IMR-90 (cell line): Measurements from ENCODE around the gene OAS3.

Experiments
- BHLHE40 ChIP-seq: fragments of 150-350 bp; IDR thresholded peaks from 2 replicates; pipeline ENCODE4 v1.6.1; 2016; ENCODE audit warnings: mild to moderate bottlenecking, low read depth, low read length
- CEBPB ChIP-seq: IDR thresholded peaks from 2 replicates; pipeline ENCODE4 v1.6.1; 2012; ENCODE audit warnings: low read depth, low read length, improper control_type of control experiment
- ELK1 ChIP-seq: fragments of 150-350 bp; IDR thresholded peaks from 2 replicates; pipeline ENCODE4 v1.6.1; 2016; ENCODE audit warnings: low read depth, mild to moderate bottlenecking, low read length, moderate library complexity, borderline replicate concordance
- FOS ChIP-seq: fragments of 150-350 bp; IDR thresholded peaks from 2 replicates; pipeline ENCODE4 v1.6.1; 2016; ENCODE audit warnings: low read depth, low read length
- MAFK ChIP-seq: IDR thresholded peaks from 2 replicates; pipeline ENCODE4 v1.6.1; 2012; ENCODE audit warnings: low read depth, low read length, improper control_type of control experiment
- MAZ ChIP-seq: IDR thresholded peaks from 2 replicates; pipeline ENCODE4 v1.6.1; 2012; ENCODE audit warnings: low read depth, mild to moderate bottlenecking, low read length, improper control_type of control experiment, moderate library complexity, borderline replicate concordance
- MXI1 ChIP-seq: IDR thresholded peaks from 2 replicates; pipeline ENCODE4 v1.6.1; 2012; ENCODE audit warnings: low read depth, mild to moderate bottlenecking, low read length, moderate library complexity, borderline replicate concordance
- NFE2L2 ChIP-seq: fragments of 150-350 bp; IDR thresholded peaks from 2 replicates; pipeline ENCODE4 v1.6.1; 2016; ENCODE audit warnings: low read depth, mild to moderate bottlenecking, low read length
- POLR2A ChIP-seq: IDR thresholded peaks from 2 replicates; pipeline ENCODE4 v1.6.1; 2012; ENCODE audit warnings: mild to moderate bottlenecking, low read depth, low read length
- RAD21 ChIP-seq: IDR thresholded peaks from 2 replicates; pipeline ENCODE4 v1.6.1; 2012; ENCODE audit warnings: low read length, improper control_type of control experiment
- RFX5 ChIP-seq: IDR thresholded peaks from 2 replicates; pipeline ENCODE4 v1.8.0; 2012; ENCODE audit warnings: low read depth, mild to moderate bottlenecking, low read length, moderate library complexity
- SMC3 ChIP-seq: fragments of 150-350 bp; IDR thresholded peaks from 2 replicates; pipeline ENCODE4 v1.6.1; 2016; ENCODE audit warnings: low read depth, mild to moderate bottlenecking, antibody characterized with exemption, low read length, moderate library complexity
- TF ChIP-seq, protein P1 (sequence below): conservative IDR thresholded peaks from 2 replicates; pipeline ENCODE4 v1.5.1; 2012; ENCODE audit warnings: mild to moderate bottlenecking, low read depth, low read length, improper control_type of control experiment
- TF ChIP-seq, protein P2 (sequence below): fragments of 150-350 bp; IDR thresholded peaks from 2 replicates; pipeline ENCODE4 v1.6.1; 2017; ENCODE audit warnings: mild to moderate bottlenecking, antibody characterized with exemption, low read length, low read depth

- TF ChIP-seq, protein P1, sequence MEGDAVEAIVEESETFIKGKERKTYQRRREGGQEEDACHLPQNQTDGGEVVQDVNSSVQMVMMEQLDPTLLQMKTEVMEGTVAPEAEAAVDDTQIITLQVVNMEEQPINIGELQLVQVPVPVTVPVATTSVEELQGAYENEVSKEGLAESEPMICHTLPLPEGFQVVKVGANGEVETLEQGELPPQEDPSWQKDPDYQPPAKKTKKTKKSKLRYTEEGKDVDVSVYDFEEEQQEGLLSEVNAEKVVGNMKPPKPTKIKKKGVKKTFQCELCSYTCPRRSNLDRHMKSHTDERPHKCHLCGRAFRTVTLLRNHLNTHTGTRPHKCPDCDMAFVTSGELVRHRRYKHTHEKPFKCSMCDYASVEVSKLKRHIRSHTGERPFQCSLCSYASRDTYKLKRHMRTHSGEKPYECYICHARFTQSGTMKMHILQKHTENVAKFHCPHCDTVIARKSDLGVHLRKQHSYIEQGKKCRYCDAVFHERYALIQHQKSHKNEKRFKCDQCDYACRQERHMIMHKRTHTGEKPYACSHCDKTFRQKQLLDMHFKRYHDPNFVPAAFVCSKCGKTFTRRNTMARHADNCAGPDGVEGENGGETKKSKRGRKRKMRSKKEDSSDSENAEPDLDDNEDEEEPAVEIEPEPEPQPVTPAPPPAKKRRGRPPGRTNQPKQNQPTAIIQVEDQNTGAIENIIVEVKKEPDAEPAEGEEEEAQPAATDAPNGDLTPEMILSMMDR: no peak
- TF ChIP-seq, protein P2, sequence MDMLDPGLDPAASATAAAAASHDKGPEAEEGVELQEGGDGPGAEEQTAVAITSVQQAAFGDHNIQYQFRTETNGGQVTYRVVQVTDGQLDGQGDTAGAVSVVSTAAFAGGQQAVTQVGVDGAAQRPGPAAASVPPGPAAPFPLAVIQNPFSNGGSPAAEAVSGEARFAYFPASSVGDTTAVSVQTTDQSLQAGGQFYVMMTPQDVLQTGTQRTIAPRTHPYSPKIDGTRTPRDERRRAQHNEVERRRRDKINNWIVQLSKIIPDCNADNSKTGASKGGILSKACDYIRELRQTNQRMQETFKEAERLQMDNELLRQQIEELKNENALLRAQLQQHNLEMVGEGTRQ: no peak
- TF ChIP-seq POLR2A (no peak), MXI1 (no peak), NFE2L2 (no peak), RAD21 (no peak), RFX5 (no peak), SMC3 (no peak), MAFK (no peak), ELK1 (no peak), CEBPB (no peak), BHLHE40 (no peak), MAZ (no peak), FOS (no peak)
These were observed 33.7 kb upstream of the OAS3 start for GRCh38 chr12:112904571-112904970.
